Stomach (tissue), 9 donors: Measurements from ENCODE around the gene AFAP1L1. TPM values are rescaled to one million over a fixed set of nuclear protein-coding genes. Genes with fewer than 3 reads are reported as not detected.

ENCODE experiments used
- DNase-seq, 2 donors: peaks; one replicate each; pipeline versions ENCODE4 v3.0.0 to v3.0.0-alpha.2; 2013 to 2019
- H3K27ac ChIP-seq, 5 donors: fragments of 200-600 bp in 4 of 5; sonication (generic) in 4 of 5; one replicate each; pipeline ENCODE4 v1.5.1; 2013 to 2019; ENCODE audit warnings: mild to moderate bottlenecking in 1 of 5, moderate library complexity in 1 of 5
- H3K27me3 ChIP-seq, 3 donors: fragments of 200-600 bp; sonication (generic); one replicate each; pipeline ENCODE4 v1.5.1; 2017 to 2019; ENCODE audit warnings: mixed run types in 1 of 3
- H3K36me3 ChIP-seq, 4 donors: fragments of 200-600 bp; sonication (generic); 1 replicate in 3 of 4; 2 replicates in 1 of 4; pipeline ENCODE4 v1.5.1; 2016 to 2019
- H3K4me1 ChIP-seq, 4 donors: fragments of 200-600 bp; sonication (generic); one replicate each; pipeline ENCODE4 v1.5.1; 2016 to 2019
- H3K4me3 ChIP-seq, 4 donors: fragments of 200-600 bp; sonication (generic) in 3 of 4; one replicate each; pipeline ENCODE4 v1.5.1; 2016 to 2019; ENCODE audit warnings: mild to moderate bottlenecking in 1 of 4
- H3K9me3 ChIP-seq, 4 donors: fragments of 200-600 bp; sonication (generic); one replicate each; pipeline ENCODE4 v1.5.1; 2016 to 2019
- CTCF ChIP-seq, 7 experiments: fragments of 450-650 bp in 4 of 7; fragments of 200-600 bp in 3 of 7; sonication (generic) in 3 of 7; IDR thresholded peaks; one replicate each; pipeline ENCODE4 v1.5.1; 2016 to 2019; ENCODE audit warnings: antibody characterized with exemption in 7 of 7, control low read depth in 2 of 7, mild to moderate bottlenecking in 1 of 7
- EP300 ChIP-seq: sonication (generic); formaldehyde crosslinking; IDR thresholded peaks from one replicate; pipeline ENCODE4 v1.6.1; 2017; ENCODE audit warnings: antibody characterized with exemption
- POLR2A ChIP-seq, 4 donors: fragments of 450-650 bp; IDR thresholded peaks; one replicate each; pipeline ENCODE4 v1.6.1; 2016; ENCODE audit warnings: antibody characterized with exemption in 4 of 4, control low read depth in 2 of 4, mild to moderate bottlenecking in 1 of 4, moderate library complexity in 1 of 4
- POLR2AphosphoS5 ChIP-seq, 3 donors: sonication (generic); formaldehyde crosslinking; IDR thresholded peaks; one replicate each; pipeline ENCODE4 v1.6.1; 2016; ENCODE audit warnings: antibody characterized with exemption in 3 of 3
- WGBS, 5 donors: extraction: QIAGEN DNeasy Blood & Tissue Kit in 3 of 5; methylation state at CpG; one replicate each; pipeline versions ENCODE4 v1.1.5 to v1.1.7; 2013 to 2018; 5-methylcytosine and 5-hydroxymethylcytosine counted together
- intact Hi-C: fragments of 100-400 bp; cut with DNase I; formaldehyde crosslinking; loops from one replicate; pipeline ENCODE4 v1.15.1; 2023; ENCODE audit warnings: low total_unique reads
- polyA plus RNA-seq, 3 donors: library from polyadenylated mRNA; stranded (reverse); fragments of 200-250 nt; gene quantifications; one replicate each; pipeline ENCODE4 v1.2.3, GENCODE V29; 2013
- total RNA-seq, 5 donors: library from RNA; depleted of rRNA; stranded (reverse); fragments of >200 nt; gene quantifications; one replicate each; pipeline versions ENCODE4 v1.1.0 to v1.2.3, GENCODE V29; 2014 to 2016
- donor health status: healthy with polysubstance abuse.
- donor health status: Bipolar disorder and iron deficiency.
- donor health status: healthy.

AFAP1L1 gene
- total and polyA plus RNA-seq, 8 donors = 0.29 to 66.5 (median 3.3) TPM

- intact Hi-C loops = no loop called here
- Histone ChIP-seq H3K36me3 (peaks cover 0 to 3% (median 0%) of the 10 kb centered on the region in 4 donors), H3K27me3 (peaks cover 0 to 9% (median 0%) of the 10 kb centered on the region in 3 donors), H3K4me1 (no peaks in the 10 kb centered on the region), H3K4me3 (no peak overlapping the region), H3K27ac (no peak overlapping the region), H3K9me3 (no peaks in the 10 kb centered on the region)
- TF ChIP-seq POLR2A (IDR thresholded peaks at IDR 0.05) (no peak), EP300 (no peak), POLR2AphosphoS5 (IDR thresholded peaks at IDR 0.05) (no peak), CTCF (IDR thresholded peaks at IDR 0.05) (no peak)
- no peak for DNase-seq
- WGBS, 5 donors = 78 to 83% (median 81%) methylated on average over 5 of the region's 5 CpGs
Measured at GRCh38 chr5:149297340-149298025, 25.8 kb downstream of the AFAP1L1 start.

- Histone ChIP-seq H3K4me1 (no peaks in the 10 kb centered on the region), H3K9me3 (no peaks in the 10 kb centered on the region), H3K4me3 (no peak overlapping the region), H3K27me3 (peaks cover 0 to 9% (median 0%) of the 10 kb centered on the region in 3 donors), H3K36me3 (peaks cover 0 to 4% (median 0%) of the 10 kb centered on the region in 4 donors), H3K27ac (no peak overlapping the region)
- intact Hi-C loops = no loop called here
- DNase-seq = no peak
- TF ChIP-seq POLR2A (IDR thresholded peaks at IDR 0.05) (no peak), EP300 (no peak), CTCF (IDR thresholded peaks at IDR 0.05) (no peak), POLR2AphosphoS5 (IDR thresholded peaks at IDR 0.05) (no peak)
- 44 to 50% (median 47%) methylated on average over 1 of the region's 1 CpG for WGBS, 5 donors
Measured at GRCh38 chr5:149298163-149298562, 26.5 kb downstream of the AFAP1L1 start.

GRCh38 chr5:149298842-149299404, 27.3 kb downstream of the AFAP1L1 start:
- DNase-seq = peak in 1 of 2 donors; percentile 64
- Histone ChIP-seq H3K27me3 (peaks cover 0 to 9% (median 0%) of the 10 kb centered on the region in 3 donors), H3K36me3 (peaks cover 0 to 4% (median 0%) of the 10 kb centered on the region in 4 donors), H3K27ac (peak overlapping the region in 4 of 5 donors; percentile 37 to 61 (median 50)), H3K4me3 (no peak overlapping the region), H3K4me1 (no peaks in the 10 kb centered on the region), H3K9me3 (no peaks in the 10 kb centered on the region)
- 53 to 66% (median 65%) methylated on average over 11 of the region's 11 CpGs for WGBS, 5 donors
- TF ChIP-seq POLR2A (IDR thresholded peaks at IDR 0.05) (no peak), POLR2AphosphoS5 (IDR thresholded peaks at IDR 0.05) (peak in 1 of 3 donors; percentile 12)
- intact Hi-C loops = no loop called here

- H3K9me3 ChIP-seq = no peaks in the 10 kb centered on the region
- intact Hi-C loops = no loop called here
- H3K4me1 ChIP-seq = no peaks in the 10 kb centered on the region
- TF ChIP-seq POLR2A (IDR thresholded peaks at IDR 0.05) (no peak), CTCF (IDR thresholded peaks at IDR 0.05) (no peak), POLR2AphosphoS5 (IDR thresholded peaks at IDR 0.05) (no peak)
- H3K27ac ChIP-seq = peak overlapping the region in 4 of 5 donors; percentile 37 to 61 (median 50)
- peaks cover 0 to 4% (median 0%) of the 10 kb centered on the region in 4 donors for H3K36me3 ChIP-seq
- H3K27me3 ChIP-seq = peaks cover 0 to 9% (median 0%) of the 10 kb centered on the region in 3 donors
- H3K4me3 ChIP-seq = no peak overlapping the region
- 66 to 87% (median 69%) methylated on average over 11 to 14 of the region's 14 CpGs for WGBS, 5 donors
- peak in 1 of 2 donors; percentile 34 for DNase-seq
Measured at GRCh38 chr5:149299451-149300054, 27.9 kb downstream of the AFAP1L1 start.
